Vagina (tissue), 2 donors: ENCODE data around the gene COL6A1. TPM values are rescaled to one million over a fixed set of nuclear protein-coding genes. Genes with fewer than 3 reads are reported as not detected.

Source experiments
- DNase-seq, 2 donors: peaks; one replicate each; pipeline ENCODE4 v3.0.0-alpha.2; 2017; ENCODE audit errors: extremely low spot score in 2 of 2
- H3K27ac ChIP-seq: fragments of 200-600 bp; sonication (generic); one replicate; pipeline ENCODE4 v1.5.1; 2019
- H3K27me3 ChIP-seq: fragments of 200-600 bp; sonication (generic); one replicate; pipeline ENCODE4 v1.5.1; 2019
- H3K36me3 ChIP-seq, 2 donors: fragments of 200-600 bp; sonication (generic); one replicate each; pipeline ENCODE4 v1.5.1; 2017 to 2019
- H3K4me1 ChIP-seq: fragments of 200-600 bp; sonication (generic); one replicate; pipeline ENCODE4 v1.5.1; 2019
- H3K4me3 ChIP-seq, 2 donors: fragments of 200-600 bp; sonication (generic); 1 replicate in 1 of 2; 2 replicates in 1 of 2; pipeline ENCODE4 v1.5.1; 2016 to 2019
- H3K9me3 ChIP-seq: fragments of 200-600 bp; sonication (generic); one replicate; pipeline ENCODE4 v1.5.1; 2019
- CTCF ChIP-seq, 3 experiments: fragments of 450-650 bp in 2 of 3; fragments of 200-600 bp in 1 of 3; sonication (generic) in 1 of 3; IDR thresholded peaks; one replicate each; pipeline ENCODE4 v1.5.1; 2017 to 2019; ENCODE audit warnings: antibody characterized with exemption in 3 of 3, mild to moderate bottlenecking in 2 of 3, moderate library complexity in 2 of 3
- POLR2A ChIP-seq, 2 donors: fragments of 450-650 bp; IDR thresholded peaks; one replicate each; pipeline ENCODE4 v1.6.1; 2017; ENCODE audit warnings: antibody characterized with exemption in 2 of 2, mild to moderate bottlenecking in 2 of 2, moderate library complexity in 2 of 2
- POLR2AphosphoS5 ChIP-seq, 2 donors: sonication (generic); formaldehyde crosslinking; IDR thresholded peaks; one replicate each; pipeline ENCODE4 v1.9.0; 2017; ENCODE audit warnings: antibody characterized with exemption in 2 of 2, mild to moderate bottlenecking in 2 of 2, low read depth in 1 of 2; ENCODE audit not compliant: insufficient read depth in 1 of 2
- intact Hi-C: fragments of 100-400 bp; cut with DNase I; formaldehyde crosslinking; loops from one replicate; pipeline ENCODE4 v1.15.1; 2023
- total RNA-seq: library from RNA; depleted of rRNA; stranded (reverse); fragments of >200 nt; gene quantifications from one replicate; pipeline ENCODE4 v1.2.3, GENCODE V29; 2016

COL6A1 gene
- total RNA-seq, 1 donor from 2014 or later: 520 TPM

- no peaks in the 10 kb centered on the region for H3K4me1 ChIP-seq
Observed at GRCh38 chr21:45935628-45936027, 45.9 kb upstream of the COL6A1 start.

GRCh38 chr21:45937721-45938452, 43.7 kb upstream of the COL6A1 start:
- H3K27ac ChIP-seq: no peak overlapping the region
- intact Hi-C loops: no loop called here
- no peaks in the 10 kb centered on the region for H3K36me3 ChIP-seq

More at GRCh38 chr21:45935628-45936027, 45.9 kb upstream of the COL6A1 start:
- DNase-seq: no peak
- TF ChIP-seq POLR2A (IDR thresholded peaks at IDR 0.05) (no peak), POLR2AphosphoS5 (IDR thresholded peaks at IDR 0.05; ENCODE audit: insufficient read depth in 1 of 2, low read depth in 1 of 2) (no peak), CTCF (IDR thresholded peaks at IDR 0.05) (no peak)
- Histone ChIP-seq H3K36me3 (no peaks in the 10 kb centered on the region), H3K27ac (no peak overlapping the region), H3K9me3 (no peaks in the 10 kb centered on the region), H3K27me3 (no peaks in the 10 kb centered on the region), H3K4me3 (no peak overlapping the region)
- intact Hi-C loops: no loop called here

GRCh38 chr21:45938453-45938755, 43.2 kb upstream of the COL6A1 start:
- Histone ChIP-seq H3K27ac (no peak overlapping the region), H3K27me3 (no peaks in the 10 kb centered on the region), H3K9me3 (no peaks in the 10 kb centered on the region), H3K4me3 (no peak overlapping the region), H3K36me3 (no peaks in the 10 kb centered on the region), H3K4me1 (no peaks in the 10 kb centered on the region)
- intact Hi-C loops: no loop called here
- TF ChIP-seq CTCF (IDR thresholded peaks at IDR 0.05) (no peak), POLR2AphosphoS5 (IDR thresholded peaks at IDR 0.05; ENCODE audit: insufficient read depth in 1 of 2, low read depth in 1 of 2) (no peak), POLR2A (IDR thresholded peaks at IDR 0.05) (no peak)
- DNase-seq: no peak

More at GRCh38 chr21:45937721-45938452, 43.7 kb upstream of the COL6A1 start:
- no peak for TF ChIP-seq POLR2A (IDR thresholded peaks at IDR 0.05)
- TF ChIP-seq POLR2AphosphoS5 (IDR thresholded peaks at IDR 0.05; ENCODE audit: insufficient read depth in 1 of 2, low read depth in 1 of 2): no peak
- no peak for TF ChIP-seq CTCF (IDR thresholded peaks at IDR 0.05)
- Histone ChIP-seq H3K27me3 (no peaks in the 10 kb centered on the region), H3K9me3 (no peaks in the 10 kb centered on the region), H3K4me1 (no peaks in the 10 kb centered on the region), H3K4me3 (no peak overlapping the region)
- no peak for DNase-seq

GRCh38 chr21:45938811-45939520, 42.6 kb upstream of the COL6A1 start:
- H3K27me3 ChIP-seq: no peaks in the 10 kb centered on the region
- no peaks in the 10 kb centered on the region for H3K9me3 ChIP-seq
- intact Hi-C loops: no loop called here
- no peaks in the 10 kb centered on the region for H3K36me3 ChIP-seq
- no peak for TF ChIP-seq POLR2AphosphoS5 (IDR thresholded peaks at IDR 0.05; ENCODE audit: insufficient read depth in 1 of 2, low read depth in 1 of 2)
- no peak for TF ChIP-seq CTCF (IDR thresholded peaks at IDR 0.05)
- no peak for TF ChIP-seq POLR2A (IDR thresholded peaks at IDR 0.05)
- H3K4me3 ChIP-seq: no peak overlapping the region
- no peaks in the 10 kb centered on the region for H3K4me1 ChIP-seq
- DNase-seq: no peak
- no peak overlapping the region for H3K27ac ChIP-seq

GRCh38 chr21:45939521-45940045, 42.0 kb upstream of the COL6A1 start:
- Histone ChIP-seq H3K9me3 (no peaks in the 10 kb centered on the region), H3K36me3 (no peaks in the 10 kb centered on the region), H3K4me3 (no peak overlapping the region), H3K27ac (no peak overlapping the region), H3K27me3 (no peaks in the 10 kb centered on the region), H3K4me1 (no peaks in the 10 kb centered on the region)
- intact Hi-C loops: no loop called here
- DNase-seq: no peak
- TF ChIP-seq POLR2AphosphoS5 (IDR thresholded peaks at IDR 0.05; ENCODE audit: insufficient read depth in 1 of 2, low read depth in 1 of 2): no peak
- no peak for TF ChIP-seq CTCF (IDR thresholded peaks at IDR 0.05)
- TF ChIP-seq POLR2A (IDR thresholded peaks at IDR 0.05): no peak
